Loucy (cell line): Measurements from ENCODE around the gene NOX1.

Source experiments
- H2AFZ ChIP-seq: fragments of 200-600 bp; sonication (generic); 2 replicates; pipeline ENCODE4 v1.6.0; 2016; ENCODE audit warnings: antibody characterized with exemption, mild to moderate bottlenecking, low read length, moderate library complexity
- H3F3A ChIP-seq: fragments of 200-600 bp; 2 replicates; pipeline ENCODE4 v1.6.0; 2016; ENCODE audit warnings: antibody characterized with exemption, low read depth, mild to moderate bottlenecking
- H3K27me3 ChIP-seq: fragments of 200-600 bp; sonication (generic); 2 replicates; pipeline ENCODE4 v1.6.1; 2014; ENCODE audit warnings: low read length, mild to moderate bottlenecking; ENCODE audit not compliant: insufficient read depth, poor library complexity, severe bottlenecking
- H3K36me3 ChIP-seq: fragments of 200-600 bp; sonication (generic); 2 replicates; pipeline ENCODE4 v1.6.1; 2016; ENCODE audit warnings: low read length; ENCODE audit not compliant: insufficient read depth
- H3K4me1 ChIP-seq: fragments of 200-600 bp; sonication (generic); 2 replicates; pipeline ENCODE4 v1.5.1; 2014; ENCODE audit warnings: low read length, mild to moderate bottlenecking; ENCODE audit not compliant: insufficient read depth, poor library complexity, severe bottlenecking
- H3K4me2 ChIP-seq: fragments of 200-600 bp; sonication (generic); 2 replicates; pipeline ENCODE4 v1.6.0; 2014; ENCODE audit warnings: antibody characterized with exemption, low read length, low read depth, mild to moderate bottlenecking; ENCODE audit not compliant: poor library complexity, severe bottlenecking
- H3K4me3 ChIP-seq: fragments of 200-600 bp; sonication (generic); 2 replicates; pipeline ENCODE4 v1.5.1; 2014; ENCODE audit warnings: low read length, mild to moderate bottlenecking, mixed read lengths; ENCODE audit not compliant: poor library complexity, severe bottlenecking
- H3K79me2 ChIP-seq: fragments of 200-600 bp; sonication (generic); 2 replicates; pipeline ENCODE4 v1.6.1; 2014; ENCODE audit warnings: low read length; ENCODE audit not compliant: insufficient read depth
- H3K9ac ChIP-seq: fragments of 200-600 bp; sonication (generic); 2 replicates; pipeline ENCODE4 v1.6.0; 2014; ENCODE audit warnings: mild to moderate bottlenecking, low read depth, low read length, moderate library complexity; ENCODE audit not compliant: poor library complexity, severe bottlenecking
- H3K9me2 ChIP-seq: fragments of 200-600 bp; sonication (generic); replicated peaks from 2 replicates; pipeline ENCODE4 v1.6.1; 2016; ENCODE audit warnings: low read depth, low read length, mixed read lengths
- H3K9me3 ChIP-seq: fragments of 200-600 bp; sonication (generic); 2 replicates; pipeline ENCODE4 v1.6.1; 2014; ENCODE audit warnings: mild to moderate bottlenecking, antibody characterized with exemption, low read length, low read depth; ENCODE audit not compliant: insufficient read depth
- H4K20me1 ChIP-seq: fragments of 200-600 bp; sonication (generic); 2 replicates; pipeline ENCODE4 v1.6.0; 2014; ENCODE audit warnings: antibody characterized with exemption, low read length, mild to moderate bottlenecking; ENCODE audit not compliant: insufficient read depth, poor library complexity, severe bottlenecking
- EZH2phosphoT487 ChIP-seq: fragments of 200-600 bp; IDR thresholded peaks from 2 replicates; pipeline ENCODE4 v1.6.1; 2018; ENCODE audit warnings: antibody characterized with exemption, mild to moderate bottlenecking, moderate library complexity, borderline replicate concordance
- TF ChIP-seq, protein P1 (sequence below): fragments of 200-600 bp; sonication (generic); conservative IDR thresholded peaks from 2 replicates; pipeline ENCODE4 v1.5.1; 2014; ENCODE audit warnings: mild to moderate bottlenecking, antibody characterized with exemption, low read length

Gene NOX1

DNA sequence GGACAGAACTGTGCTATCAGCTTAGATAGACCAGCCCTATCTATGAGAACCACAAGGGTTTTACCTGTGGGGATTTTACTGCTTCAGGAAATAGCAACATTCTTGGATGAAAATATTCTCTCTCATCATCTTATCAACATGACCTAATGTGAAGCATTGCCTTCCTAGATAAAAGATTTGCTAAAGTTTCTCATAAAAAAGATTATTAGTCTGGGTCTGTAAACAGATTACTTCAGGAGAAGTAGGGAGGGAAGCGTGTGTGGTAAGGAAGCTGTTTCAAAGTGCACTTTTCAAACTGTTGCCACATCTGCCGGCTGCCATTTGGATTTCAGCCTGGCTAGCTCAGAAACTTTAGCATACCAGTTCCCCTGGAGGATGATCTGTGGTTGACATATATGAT, at the start of gene NOX1:
Gene NOX1, minus strand, starts transcription at position 35 of the 400 bp plus-strand sequence. CDS start 220 bp downstream, outside the sequence.
- H4K20me1 ChIP-seq: no peaks in the 10 kb centered on the region
- H3K27me3 ChIP-seq: no peaks in the 10 kb centered on the region
- H2AFZ ChIP-seq: peak within 1 kb of the TSS; percentile 12; the same call in 1 of the 2 replicates
- no peaks in the 10 kb centered on the region for H3K9me3 ChIP-seq
- H3K4me3 ChIP-seq: no peak within 1 kb of the TSS
- H3K9ac ChIP-seq: no peak within 1 kb of the TSS
- H3K4me1 ChIP-seq: no peaks in the 10 kb centered on the region
- H3K36me3 ChIP-seq: no peaks in the 10 kb centered on the region
- no peaks in the 10 kb centered on the region for H3K79me2 ChIP-seq
- no peaks in the 10 kb centered on the region for H3K9me2 ChIP-seq
- no peaks in the 10 kb centered on the region for H3F3A ChIP-seq
- TF ChIP-seq, protein P1, sequence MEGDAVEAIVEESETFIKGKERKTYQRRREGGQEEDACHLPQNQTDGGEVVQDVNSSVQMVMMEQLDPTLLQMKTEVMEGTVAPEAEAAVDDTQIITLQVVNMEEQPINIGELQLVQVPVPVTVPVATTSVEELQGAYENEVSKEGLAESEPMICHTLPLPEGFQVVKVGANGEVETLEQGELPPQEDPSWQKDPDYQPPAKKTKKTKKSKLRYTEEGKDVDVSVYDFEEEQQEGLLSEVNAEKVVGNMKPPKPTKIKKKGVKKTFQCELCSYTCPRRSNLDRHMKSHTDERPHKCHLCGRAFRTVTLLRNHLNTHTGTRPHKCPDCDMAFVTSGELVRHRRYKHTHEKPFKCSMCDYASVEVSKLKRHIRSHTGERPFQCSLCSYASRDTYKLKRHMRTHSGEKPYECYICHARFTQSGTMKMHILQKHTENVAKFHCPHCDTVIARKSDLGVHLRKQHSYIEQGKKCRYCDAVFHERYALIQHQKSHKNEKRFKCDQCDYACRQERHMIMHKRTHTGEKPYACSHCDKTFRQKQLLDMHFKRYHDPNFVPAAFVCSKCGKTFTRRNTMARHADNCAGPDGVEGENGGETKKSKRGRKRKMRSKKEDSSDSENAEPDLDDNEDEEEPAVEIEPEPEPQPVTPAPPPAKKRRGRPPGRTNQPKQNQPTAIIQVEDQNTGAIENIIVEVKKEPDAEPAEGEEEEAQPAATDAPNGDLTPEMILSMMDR: no peak
- TF ChIP-seq EZH2phosphoT487: no peak
- no peak within 1 kb of the TSS for H3K4me2 ChIP-seq

DNA sequence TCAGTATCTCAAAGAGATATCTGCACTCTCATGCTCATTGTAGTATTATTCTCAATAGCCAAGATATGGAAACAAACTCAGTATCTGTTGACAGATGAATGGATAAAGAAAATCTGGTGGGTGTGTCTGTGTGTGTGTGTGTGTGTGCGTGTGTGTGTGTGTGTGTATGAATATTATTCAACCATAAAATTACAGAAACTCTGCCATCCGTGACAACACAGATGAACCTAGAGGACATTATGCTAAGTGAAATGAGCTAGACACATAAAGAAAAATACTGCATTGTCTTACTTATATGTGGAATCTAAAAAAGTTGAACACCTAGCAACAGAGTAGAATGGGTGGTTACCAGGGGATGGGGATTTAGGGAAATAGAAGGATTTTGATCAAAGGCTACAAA, 41.4 kb upstream of the NOX1 start:
- TF ChIP-seq, protein P1: no peak
- TF ChIP-seq EZH2phosphoT487: no peak
- no peaks in the 10 kb centered on the region for H3K79me2 ChIP-seq
- H3K27me3 ChIP-seq: no peaks in the 10 kb centered on the region
- H3F3A ChIP-seq: no peaks in the 10 kb centered on the region
- no peak overlapping the region for H3K4me2 ChIP-seq
- H3K36me3 ChIP-seq: no peaks in the 10 kb centered on the region
- H3K9me3 ChIP-seq: no peaks in the 10 kb centered on the region
- no peak overlapping the region for H3K9ac ChIP-seq
- no peaks in the 10 kb centered on the region for H3K9me2 ChIP-seq
- no peak overlapping the region for H3K4me3 ChIP-seq
- no peaks in the 10 kb centered on the region for H4K20me1 ChIP-seq
- H2AFZ ChIP-seq: no peak overlapping the region
- H3K4me1 ChIP-seq: no peaks in the 10 kb centered on the region

DNA sequence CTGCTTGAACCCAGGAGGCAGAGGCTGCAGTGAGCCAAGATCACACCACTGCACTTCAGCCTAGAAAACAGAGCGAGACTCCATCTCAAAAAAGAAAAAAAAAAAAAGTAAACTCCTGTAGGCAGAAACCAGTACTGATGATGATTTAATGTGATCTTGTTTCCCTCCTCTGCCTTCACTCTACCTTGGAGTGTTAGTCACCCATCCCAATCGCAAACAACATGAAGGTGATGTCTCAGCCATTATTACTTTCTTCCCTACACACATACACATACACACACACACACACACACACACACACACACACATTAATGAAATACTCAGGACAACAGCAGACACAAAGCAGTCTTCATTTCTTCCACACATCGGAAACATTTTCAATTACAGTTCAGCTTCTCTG, 39.0 kb upstream of the NOX1 start:
- Histone ChIP-seq H3K9me3 (no peaks in the 10 kb centered on the region), H3F3A (no peaks in the 10 kb centered on the region), H3K27me3 (no peaks in the 10 kb centered on the region), H3K4me1 (no peaks in the 10 kb centered on the region), H3K36me3 (no peaks in the 10 kb centered on the region), H4K20me1 (no peaks in the 10 kb centered on the region), H3K9me2 (no peaks in the 10 kb centered on the region), H3K4me2 (no peak overlapping the region), H3K79me2 (no peaks in the 10 kb centered on the region), H3K9ac (no peak overlapping the region), H2AFZ (no peak overlapping the region), H3K4me3 (no peak overlapping the region)
- TF ChIP-seq EZH2phosphoT487: no peak
- TF ChIP-seq, protein P1: no peak
